Right lobe of liver (tissue), 4 donors: Measurements from ENCODE around the gene DICER1.
A peak's percentile ranks its signal among the peaks of the same experiment; 100 is the strongest.

Experiments
- POLR2A ChIP-seq: fragments of 450-650 bp; IDR thresholded peaks from one replicate; pipeline ENCODE4 v1.6.1; 2017; ENCODE audit warnings: antibody characterized with exemption, mild to moderate bottlenecking
- TF ChIP-seq, protein P1 (sequence below), 4 donors: fragments of 200-600 bp in 3 of 4; fragments of 450-650 bp in 1 of 4; IDR thresholded peaks; one replicate each; pipeline versions ENCODE4 v1.5.1 to v1.8.0; 2016 to 2022; ENCODE audit warnings: antibody characterized with exemption in 4 of 4, mild to moderate bottlenecking in 2 of 4
- donor health status: DM: no; HTN: no; CAD: no.
- donor health status: DM: no; HTN: no; CAD: no.
- donor health status: DM: no; HTN: yes; CAD: no.

GRCh38 chr14:95185033-95185766 is 27.9 kb upstream of the DICER1 start:
- TF ChIP-seq, protein P1, sequence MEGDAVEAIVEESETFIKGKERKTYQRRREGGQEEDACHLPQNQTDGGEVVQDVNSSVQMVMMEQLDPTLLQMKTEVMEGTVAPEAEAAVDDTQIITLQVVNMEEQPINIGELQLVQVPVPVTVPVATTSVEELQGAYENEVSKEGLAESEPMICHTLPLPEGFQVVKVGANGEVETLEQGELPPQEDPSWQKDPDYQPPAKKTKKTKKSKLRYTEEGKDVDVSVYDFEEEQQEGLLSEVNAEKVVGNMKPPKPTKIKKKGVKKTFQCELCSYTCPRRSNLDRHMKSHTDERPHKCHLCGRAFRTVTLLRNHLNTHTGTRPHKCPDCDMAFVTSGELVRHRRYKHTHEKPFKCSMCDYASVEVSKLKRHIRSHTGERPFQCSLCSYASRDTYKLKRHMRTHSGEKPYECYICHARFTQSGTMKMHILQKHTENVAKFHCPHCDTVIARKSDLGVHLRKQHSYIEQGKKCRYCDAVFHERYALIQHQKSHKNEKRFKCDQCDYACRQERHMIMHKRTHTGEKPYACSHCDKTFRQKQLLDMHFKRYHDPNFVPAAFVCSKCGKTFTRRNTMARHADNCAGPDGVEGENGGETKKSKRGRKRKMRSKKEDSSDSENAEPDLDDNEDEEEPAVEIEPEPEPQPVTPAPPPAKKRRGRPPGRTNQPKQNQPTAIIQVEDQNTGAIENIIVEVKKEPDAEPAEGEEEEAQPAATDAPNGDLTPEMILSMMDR (IDR thresholded peaks at IDR 0.05): no peak
- TF ChIP-seq POLR2A: peak; percentile 34
